HUES48 (cell line): ENCODE data around the gene ESRRB.

ENCODE experiments used
- H3K27ac ChIP-seq: one replicate; pipeline ENCODE4 v1.7.0; 2013; ENCODE audit warnings: low read depth, low read length, inconsistent platforms
- H3K27me3 ChIP-seq: 2 replicates; pipeline ENCODE4 v1.6.1; 2013; ENCODE audit warnings: mild to moderate bottlenecking, low read length; ENCODE audit not compliant: control insufficient read depth, insufficient read depth
- H3K36me3 ChIP-seq: 2 replicates; pipeline ENCODE4 v1.6.1; 2013; ENCODE audit warnings: low read length; ENCODE audit not compliant: control insufficient read depth, insufficient read depth
- H3K4me1 ChIP-seq: 2 replicates; pipeline ENCODE4 v1.6.1; 2013; ENCODE audit warnings: mild to moderate bottlenecking, low read length; ENCODE audit not compliant: control insufficient read depth, insufficient read depth
- H3K4me3 ChIP-seq: 2 replicates; pipeline ENCODE4 v1.5.1; 2013; ENCODE audit warnings: mild to moderate bottlenecking, low read depth, low read length
- H3K9ac ChIP-seq: 2 replicates; pipeline ENCODE4 v1.6.1; 2013; ENCODE audit warnings: mild to moderate bottlenecking, low read depth, low read length, moderate library complexity
- H3K9me3 ChIP-seq: 2 replicates; pipeline ENCODE4 v1.6.1; 2013; ENCODE audit warnings: low read length; ENCODE audit not compliant: control insufficient read depth, insufficient read depth

The ESRRB gene

DNA sequence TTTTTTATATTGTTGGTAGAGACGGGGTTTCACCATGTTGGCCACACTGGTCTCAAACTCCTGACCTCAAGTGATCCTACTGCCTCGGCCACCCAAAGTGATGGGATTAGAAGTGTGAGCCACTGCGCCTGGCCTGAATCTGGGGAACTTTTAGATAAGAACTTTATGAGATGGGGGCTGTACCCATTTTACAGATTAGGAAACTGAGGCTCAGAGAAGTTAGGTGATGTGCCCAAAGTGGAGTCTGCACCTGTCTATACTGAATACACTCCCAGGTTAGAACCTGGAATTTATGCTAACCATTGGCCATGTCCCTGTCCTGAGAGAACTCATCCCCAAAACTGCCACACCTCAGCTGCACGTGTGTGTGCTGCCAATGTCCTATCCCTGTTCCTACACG lies 81.9 kb downstream of the ESRRB start:
- no peak overlapping the region for H3K4me3 ChIP-seq
- no peak overlapping the region for H3K9ac ChIP-seq
- H3K27ac ChIP-seq = no peak overlapping the region
- H3K36me3 ChIP-seq = no peaks in the 10 kb centered on the region
- no peaks in the 10 kb centered on the region for H3K4me1 ChIP-seq
- no peaks in the 10 kb centered on the region for H3K9me3 ChIP-seq
- no peaks in the 10 kb centered on the region for H3K27me3 ChIP-seq

GRCh38 chr14:76461886-76462285 lies 85.9 kb downstream of the ESRRB start:
- Histone ChIP-seq H3K4me1 (no peaks in the 10 kb centered on the region), H3K27ac (no peak overlapping the region), H3K27me3 (no peaks in the 10 kb centered on the region), H3K36me3 (no peaks in the 10 kb centered on the region), H3K4me3 (no peak overlapping the region), H3K9me3 (no peaks in the 10 kb centered on the region), H3K9ac (no peak overlapping the region)

- no peak overlapping the region for H3K27ac ChIP-seq
- no peaks in the 10 kb centered on the region for H3K4me1 ChIP-seq
- no peaks in the 10 kb centered on the region for H3K36me3 ChIP-seq
- H3K9me3 ChIP-seq = no peaks in the 10 kb centered on the region
- H3K9ac ChIP-seq = no peak overlapping the region
- no peaks in the 10 kb centered on the region for H3K27me3 ChIP-seq
- H3K4me3 ChIP-seq = no peak overlapping the region
Observed at GRCh38 chr14:76462330-76462729, 86.4 kb downstream of the ESRRB start.

- Histone ChIP-seq H3K9ac (no peak overlapping the region), H3K36me3 (no peaks in the 10 kb centered on the region), H3K4me3 (no peak overlapping the region), H3K4me1 (no peaks in the 10 kb centered on the region), H3K9me3 (no peaks in the 10 kb centered on the region), H3K27ac (no peak overlapping the region), H3K27me3 (no peaks in the 10 kb centered on the region)
Observed at GRCh38 chr14:76463105-76463504, 87.2 kb downstream of the ESRRB start.

GRCh38 chr14:76464856-76465255 lies 88.9 kb downstream of the ESRRB start:
- Histone ChIP-seq H3K27ac (no peak overlapping the region), H3K4me3 (no peak overlapping the region)

DNA sequence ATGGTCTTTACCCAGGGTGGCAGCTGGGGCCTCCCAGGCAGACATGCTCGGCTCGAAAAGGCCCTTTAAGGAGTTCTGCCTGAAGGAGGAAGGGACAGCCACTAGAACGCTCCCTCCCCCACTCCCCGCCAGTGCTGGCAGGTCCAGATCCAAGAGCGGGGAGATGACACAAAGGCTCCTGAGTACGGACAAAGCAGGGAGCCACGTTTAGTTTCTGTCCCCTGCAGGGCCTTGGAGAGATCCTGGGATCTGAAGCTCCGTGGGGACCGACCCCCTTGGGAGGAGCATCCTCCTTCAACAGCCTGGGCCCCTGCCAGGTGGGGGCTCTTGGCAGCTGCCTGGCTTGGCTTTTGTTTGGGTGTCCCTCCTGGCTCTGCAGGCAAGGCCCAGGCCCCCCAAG lies 89.7 kb downstream of the ESRRB start:
- Histone ChIP-seq H3K4me1 (no peaks in the 10 kb centered on the region), H3K9ac (no peak overlapping the region), H3K9me3 (no peaks in the 10 kb centered on the region), H3K27me3 (no peaks in the 10 kb centered on the region), H3K27ac (no peak overlapping the region), H3K4me3 (no peak overlapping the region), H3K36me3 (no peaks in the 10 kb centered on the region)

More at GRCh38 chr14:76464856-76465255, 88.9 kb downstream of the ESRRB start:
- Histone ChIP-seq H3K9ac (no peak overlapping the region), H3K4me1 (no peaks in the 10 kb centered on the region), H3K27me3 (no peaks in the 10 kb centered on the region), H3K36me3 (no peaks in the 10 kb centered on the region), H3K9me3 (no peaks in the 10 kb centered on the region)

GRCh38 chr14:76467711-76468155 lies 91.8 kb downstream of the ESRRB start:
- Histone ChIP-seq H3K4me3 (no peak overlapping the region), H3K27ac (no peak overlapping the region), H3K27me3 (no peaks in the 10 kb centered on the region), H3K4me1 (no peaks in the 10 kb centered on the region), H3K9me3 (no peaks in the 10 kb centered on the region), H3K36me3 (no peaks in the 10 kb centered on the region), H3K9ac (no peak overlapping the region)

GRCh38 chr14:76472199-76472723 lies 96.3 kb downstream of the ESRRB start:
- Histone ChIP-seq H3K36me3 (no peaks in the 10 kb centered on the region), H3K27ac (no peak overlapping the region), H3K4me3 (no peak overlapping the region), H3K27me3 (no peaks in the 10 kb centered on the region), H3K9ac (no peak overlapping the region), H3K9me3 (no peaks in the 10 kb centered on the region), H3K4me1 (no peaks in the 10 kb centered on the region)

DNA sequence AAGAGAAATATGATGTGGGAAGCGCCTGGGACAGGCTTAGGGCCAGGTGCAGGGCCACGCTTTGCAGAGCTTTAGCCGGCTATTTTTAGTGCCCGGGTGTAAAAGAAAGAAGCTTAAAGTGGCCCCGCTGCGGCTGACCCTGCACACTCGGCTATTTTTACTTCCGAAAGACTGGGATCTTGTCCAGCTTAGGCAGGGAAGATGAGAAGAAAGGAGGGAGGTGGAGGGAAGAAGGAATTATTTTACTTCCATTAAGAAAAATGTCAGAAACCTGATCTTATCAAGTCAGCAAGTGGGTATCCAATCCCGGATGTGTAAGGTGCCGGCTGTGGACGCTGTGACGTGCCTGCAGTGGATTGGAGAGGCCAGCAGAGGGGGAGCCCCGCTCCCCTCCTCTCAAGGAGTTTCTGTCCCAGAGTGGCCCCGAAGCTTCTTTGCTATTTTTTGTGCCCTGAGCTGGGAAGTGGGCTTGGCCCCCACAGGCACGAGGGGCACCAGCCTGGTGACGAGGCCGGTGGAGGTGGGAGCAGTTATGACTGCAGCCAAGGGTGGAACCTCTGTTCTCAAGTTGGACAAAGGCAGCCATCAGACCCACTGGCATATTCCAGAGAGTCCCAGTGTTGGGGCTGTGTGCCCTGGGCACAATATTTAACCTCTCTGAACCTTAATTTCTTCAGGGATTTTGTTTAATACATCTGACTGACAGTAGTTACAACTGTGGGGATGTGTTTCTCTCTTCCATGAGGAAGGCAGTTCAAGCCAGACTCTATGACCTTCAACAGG lies 97.7 kb downstream of the ESRRB start:
- Histone ChIP-seq H3K4me1 (no peaks in the 10 kb centered on the region), H3K9me3 (no peaks in the 10 kb centered on the region), H3K36me3 (no peaks in the 10 kb centered on the region), H3K27ac (no peak overlapping the region), H3K27me3 (no peaks in the 10 kb centered on the region), H3K9ac (no peak overlapping the region), H3K4me3 (no peak overlapping the region)

DNA sequence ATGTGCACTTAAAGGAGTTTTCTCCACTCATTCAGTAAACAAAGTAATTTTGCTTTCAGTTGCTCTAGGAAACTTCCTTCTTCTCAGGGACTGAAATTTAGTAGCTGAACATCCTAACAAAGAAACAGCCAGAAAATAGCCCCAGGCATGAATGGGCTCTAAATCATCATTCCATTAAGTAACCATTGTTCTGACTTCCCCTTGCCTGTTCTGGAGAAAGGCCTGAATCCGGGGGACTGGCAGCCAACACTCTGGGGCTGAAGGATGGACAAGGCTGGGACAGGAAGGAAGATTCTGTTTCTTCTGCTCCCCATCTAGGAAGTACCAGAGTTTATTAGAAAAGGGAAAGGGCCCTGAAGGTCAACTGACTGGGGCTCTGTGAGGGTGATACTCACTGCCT lies 104.5 kb downstream of the ESRRB start:
- H3K36me3 ChIP-seq = no peaks in the 10 kb centered on the region
- no peaks in the 10 kb centered on the region for H3K4me1 ChIP-seq
- H3K9ac ChIP-seq = no peak overlapping the region
- no peak overlapping the region for H3K4me3 ChIP-seq
- H3K27ac ChIP-seq = no peak overlapping the region
- H3K27me3 ChIP-seq = no peaks in the 10 kb centered on the region
- H3K9me3 ChIP-seq = no peaks in the 10 kb centered on the region

DNA sequence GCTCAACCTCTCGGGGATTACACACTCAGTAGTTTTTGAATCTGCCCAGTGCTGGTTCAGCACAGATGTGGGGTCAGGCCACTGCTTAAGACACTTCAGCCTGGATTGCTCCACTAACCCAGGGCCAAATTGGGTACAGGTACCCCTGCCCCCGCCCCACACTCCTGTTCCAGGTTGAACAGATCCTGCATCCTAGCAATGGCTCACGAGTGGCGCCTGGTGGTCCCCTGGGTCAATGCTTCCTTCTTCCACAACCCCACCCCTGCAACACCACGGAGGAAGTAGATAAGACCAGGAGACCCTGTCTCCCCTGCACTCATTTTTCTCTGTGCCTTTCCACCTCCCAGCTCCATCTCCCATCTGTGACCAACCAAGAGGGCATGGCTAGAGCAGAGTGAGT lies 108.4 kb downstream of the ESRRB start:
- Histone ChIP-seq H3K9ac (no peak overlapping the region), H3K4me1 (no peaks in the 10 kb centered on the region), H3K27me3 (no peaks in the 10 kb centered on the region), H3K27ac (no peak overlapping the region), H3K4me3 (no peak overlapping the region), H3K9me3 (no peaks in the 10 kb centered on the region), H3K36me3 (no peaks in the 10 kb centered on the region)
